Neural cell (in vitro differentiated cells): ENCODE measurements around the gene ARMC2. TPM values are rescaled to one million over a fixed set of nuclear protein-coding genes. Genes with fewer than 3 reads are reported as not detected.

Source experiments
- H2AFZ ChIP-seq: fragments of 200-600, 300-800 bp; sonication (generic), shearing (Covaris generic); 2 replicates; pipeline ENCODE4 v1.6.0; 2014; ENCODE audit warnings: low read depth, mild to moderate bottlenecking, antibody characterized with exemption, low read length, moderate library complexity
- H3F3A ChIP-seq: fragments of 200-600 bp; shearing (Covaris generic); 2 replicates; pipeline ENCODE4 v1.6.1; 2016; ENCODE audit warnings: mild to moderate bottlenecking, moderate library complexity, mixed read lengths, antibody characterized with exemption, low read length; ENCODE audit not compliant: insufficient read depth, poor library complexity, severe bottlenecking
- H3K27ac ChIP-seq: fragments of 200-600, 300-800 bp; sonication (generic), shearing (Covaris generic); 2 replicates; pipeline ENCODE4 v1.5.1; 2014; ENCODE audit warnings: mild to moderate bottlenecking, low read length, moderate library complexity
- H3K27me3 ChIP-seq: fragments of 300-800, 200-600 bp; sonication (generic), shearing (Covaris generic); 2 replicates; pipeline ENCODE4 v1.6.0; 2014; ENCODE audit warnings: mild to moderate bottlenecking, low read depth, low read length, moderate library complexity; ENCODE audit not compliant: insufficient read depth
- H3K36me3 ChIP-seq: fragments of 300-800, 200-600 bp; sonication (generic), shearing (Covaris generic); 2 replicates; pipeline ENCODE4 v1.5.1; 2014; ENCODE audit warnings: mild to moderate bottlenecking, antibody characterized with exemption, low read length, moderate library complexity; ENCODE audit not compliant: insufficient read depth
- H3K4me2 ChIP-seq: fragments of 300-800, 200-600 bp; sonication (generic), shearing (Covaris generic); 2 replicates; pipeline ENCODE4 v1.6.0; 2014; ENCODE audit warnings: mild to moderate bottlenecking, low read length
- H3K4me3 ChIP-seq: fragments of 300-800, 200-600 bp; sonication (generic), shearing (Covaris generic); 2 replicates; pipeline ENCODE4 v1.5.1; 2014; ENCODE audit warnings: mild to moderate bottlenecking, low read length, moderate library complexity
- H3K79me2 ChIP-seq: fragments of 200-600 bp; shearing (Covaris generic); replicated peaks from 2 replicates; pipeline ENCODE4 v1.6.0; 2014; ENCODE audit warnings: mild to moderate bottlenecking, low read length, moderate library complexity; ENCODE audit not compliant: insufficient read depth
- H3K9ac ChIP-seq: fragments of 300-800, 200-600 bp; sonication (generic), shearing (Covaris generic); 2 replicates; pipeline ENCODE4 v1.6.1; 2016; ENCODE audit warnings: mild to moderate bottlenecking, low read length, mixed read lengths
- H3K9me2 ChIP-seq: fragments of 200-600 bp; shearing (Covaris generic); 2 replicates; pipeline ENCODE4 v1.6.1; 2016; ENCODE audit warnings: mild to moderate bottlenecking, low read length, mixed read lengths; ENCODE audit not compliant: insufficient read depth
- H3K9me3 ChIP-seq: fragments of 200-600, 300-800 bp; sonication (generic), shearing (Covaris generic); 2 replicates; pipeline ENCODE4 v1.6.1; 2016; ENCODE audit warnings: mild to moderate bottlenecking, mixed run types, low read length, moderate library complexity, mixed read lengths
- H4K20me1 ChIP-seq: fragments of 200-600 bp; shearing (Covaris generic); 2 replicates; pipeline ENCODE4 v1.6.1; 2016; ENCODE audit warnings: mild to moderate bottlenecking, mixed run types; ENCODE audit not compliant: insufficient read depth
- CTCF ChIP-seq: fragments of 450-650 bp; IDR thresholded peaks from 2 replicates; pipeline ENCODE4 v1.5.1; 2014; ENCODE audit warnings: antibody characterized with exemption, mild to moderate bottlenecking, moderate library complexity; ENCODE audit not compliant: poor library complexity, severe bottlenecking
- EP300 ChIP-seq: fragments of 450-650 bp; conservative IDR thresholded peaks from 2 replicates; pipeline ENCODE4 v1.6.1; 2014; ENCODE audit warnings: antibody characterized with exemption, mild to moderate bottlenecking, moderate library complexity; ENCODE audit not compliant: poor library complexity, severe bottlenecking
- EZH2 ChIP-seq: fragments of 200-600, 300-800 bp; shearing (Covaris generic), sonication (generic); IDR thresholded peaks from 2 replicates; pipeline ENCODE4 v1.6.1; 2014; ENCODE audit warnings: antibody characterized with exemption, low read length, borderline replicate concordance, mild to moderate bottlenecking; ENCODE audit not compliant: insufficient read depth, poor library complexity, severe bottlenecking
- MXI1 ChIP-seq: fragments of 450-650 bp; conservative IDR thresholded peaks from 2 replicates; pipeline ENCODE4 v1.6.1; 2014; ENCODE audit warnings: antibody characterized with exemption, mild to moderate bottlenecking; ENCODE audit not compliant: poor library complexity, severe bottlenecking
- POLR2AphosphoS5 ChIP-seq: IDR thresholded peaks from 2 replicates; pipeline ENCODE4 v1.6.1; 2012
- RAD21 ChIP-seq: fragments of 450-650 bp; conservative IDR thresholded peaks from 2 replicates; pipeline ENCODE4 v1.6.1; 2014; ENCODE audit warnings: antibody characterized with exemption, mild to moderate bottlenecking, moderate library complexity
- SMC3 ChIP-seq: fragments of 450-650 bp; conservative IDR thresholded peaks from 2 replicates; pipeline ENCODE4 v1.6.1; 2014; ENCODE audit warnings: antibody characterized with exemption, mild to moderate bottlenecking, moderate library complexity; ENCODE audit not compliant: poor library complexity
- TAF1 ChIP-seq: IDR thresholded peaks from 2 replicates; pipeline ENCODE4 v1.6.1; 2012; ENCODE audit warnings: low read depth
- polyA plus RNA-seq: library from polyadenylated mRNA; depleted of rRNA; stranded (reverse); fragments of >200 nt; gene quantifications from 2 replicates; pipeline ENCODE4 v1.2.3, GENCODE V29; 2014
- TF ChIP-seq, protein P1 (sequence below): IDR thresholded peaks from 2 replicates; pipeline ENCODE4 v1.6.1; 2012; ENCODE audit warnings: borderline replicate concordance

ARMC2 gene
- polyA plus RNA-seq, 1 donor from 2014 or later: 18.6 TPM

GRCh38 chr6:108996208-108996607 is 148.0 kb downstream of the ARMC2 start:
- no peaks in the 10 kb centered on the region for H3K36me3 ChIP-seq
- no peak overlapping the region for H3K4me2 ChIP-seq
- H3K9me2 ChIP-seq: no peaks in the 10 kb centered on the region
- H3K4me3 ChIP-seq: no peak overlapping the region
- no peak overlapping the region for H3K27ac ChIP-seq
- TF ChIP-seq SMC3 (no peak), MXI1 (no peak), EP300 (no peak), POLR2AphosphoS5 (no peak), RAD21 (no peak), EZH2 (no peak), CTCF (no peak), TAF1 (no peak)
- TF ChIP-seq, protein P1, sequence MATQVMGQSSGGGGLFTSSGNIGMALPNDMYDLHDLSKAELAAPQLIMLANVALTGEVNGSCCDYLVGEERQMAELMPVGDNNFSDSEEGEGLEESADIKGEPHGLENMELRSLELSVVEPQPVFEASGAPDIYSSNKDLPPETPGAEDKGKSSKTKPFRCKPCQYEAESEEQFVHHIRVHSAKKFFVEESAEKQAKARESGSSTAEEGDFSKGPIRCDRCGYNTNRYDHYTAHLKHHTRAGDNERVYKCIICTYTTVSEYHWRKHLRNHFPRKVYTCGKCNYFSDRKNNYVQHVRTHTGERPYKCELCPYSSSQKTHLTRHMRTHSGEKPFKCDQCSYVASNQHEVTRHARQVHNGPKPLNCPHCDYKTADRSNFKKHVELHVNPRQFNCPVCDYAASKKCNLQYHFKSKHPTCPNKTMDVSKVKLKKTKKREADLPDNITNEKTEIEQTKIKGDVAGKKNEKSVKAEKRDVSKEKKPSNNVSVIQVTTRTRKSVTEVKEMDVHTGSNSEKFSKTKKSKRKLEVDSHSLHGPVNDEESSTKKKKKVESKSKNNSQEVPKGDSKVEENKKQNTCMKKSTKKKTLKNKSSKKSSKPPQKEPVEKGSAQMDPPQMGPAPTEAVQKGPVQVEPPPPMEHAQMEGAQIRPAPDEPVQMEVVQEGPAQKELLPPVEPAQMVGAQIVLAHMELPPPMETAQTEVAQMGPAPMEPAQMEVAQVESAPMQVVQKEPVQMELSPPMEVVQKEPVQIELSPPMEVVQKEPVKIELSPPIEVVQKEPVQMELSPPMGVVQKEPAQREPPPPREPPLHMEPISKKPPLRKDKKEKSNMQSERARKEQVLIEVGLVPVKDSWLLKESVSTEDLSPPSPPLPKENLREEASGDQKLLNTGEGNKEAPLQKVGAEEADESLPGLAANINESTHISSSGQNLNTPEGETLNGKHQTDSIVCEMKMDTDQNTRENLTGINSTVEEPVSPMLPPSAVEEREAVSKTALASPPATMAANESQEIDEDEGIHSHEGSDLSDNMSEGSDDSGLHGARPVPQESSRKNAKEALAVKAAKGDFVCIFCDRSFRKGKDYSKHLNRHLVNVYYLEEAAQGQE: no peak
- no peaks in the 10 kb centered on the region for H4K20me1 ChIP-seq
- no peaks in the 10 kb centered on the region for H3F3A ChIP-seq
- no peaks in the 10 kb centered on the region for H3K9me3 ChIP-seq
- no peaks in the 10 kb centered on the region for H3K27me3 ChIP-seq
- no peaks in the 10 kb centered on the region for H3K79me2 ChIP-seq
- no peak overlapping the region for H3K9ac ChIP-seq
- H2AFZ ChIP-seq: no peak overlapping the region

- H3K9me2 ChIP-seq: no peaks in the 10 kb centered on the region
- H3K9me3 ChIP-seq: no peaks in the 10 kb centered on the region
- peaks cover 9% of the 10 kb centered on the region for H3K79me2 ChIP-seq
- no peaks in the 10 kb centered on the region for H3F3A ChIP-seq
- no peaks in the 10 kb centered on the region for H3K36me3 ChIP-seq
- no peak overlapping the region for H3K27ac ChIP-seq
- H3K27me3 ChIP-seq: no peaks in the 10 kb centered on the region
- no peak overlapping the region for H3K4me3 ChIP-seq
- H3K4me2 ChIP-seq: no peak overlapping the region
- no peak overlapping the region for H3K9ac ChIP-seq
- no peak overlapping the region for H2AFZ ChIP-seq
- TF ChIP-seq SMC3 (no peak), EP300 (no peak), CTCF (no peak), POLR2AphosphoS5 (no peak), TAF1 (no peak), EZH2 (no peak), MXI1 (no peak), RAD21 (no peak)
- TF ChIP-seq, protein P1: no peak
- no peaks in the 10 kb centered on the region for H4K20me1 ChIP-seq
These were observed 150.3 kb downstream of the ARMC2 start for GRCh38 chr6:108998485-108998884.
